ENCODE data around the gene P2RX5.

The P2RX5 gene

GRCh38 chr17:3723556-3724377 lies 27.8 kb upstream of the P2RX5 start, which contains the start of gene HASPIN:
TSS of gene HASPIN (plus strand) at chr17:3723903. CDS start at chr17:3723936, 33 bp downstream.
- TF ChIP-seq FOXP2 (optimal IDR thresholded peaks at IDR 0.05; ENCODE audit: borderline replicate concordance, extremely low read depth, extremely low read length, insufficient read depth) (peak; percentile 96), SIN3A (IDR thresholded peaks at IDR 0.05; ENCODE audit: borderline replicate concordance, insufficient read depth, low read length) (peak; percentile 94; the same call in 1 of the 2 replicates), REST (IDR thresholded peaks at IDR 0.05; ENCODE audit: insufficient read depth in 1 of 2, low read depth in 2 of 2, low read length in 2 of 2) (peak; percentile 46 to 70; a peak in 2 of 4 replicates), TAF1 (IDR thresholded peaks at IDR 0.05; ENCODE audit: borderline replicate concordance, insufficient read depth, low read length) (peak; percentile 86), POLR2AphosphoS5 (IDR thresholded peaks at IDR 0.05; ENCODE audit: low read depth, low read length) (peak; percentile 97)

GRCh38 chr17:3723188-3723555 lies 27.2 kb upstream of the P2RX5 start:
- no peak for TF ChIP-seq TAF1 (IDR thresholded peaks at IDR 0.05; ENCODE audit: borderline replicate concordance, insufficient read depth, low read length)
- TF ChIP-seq POLR2AphosphoS5 (IDR thresholded peaks at IDR 0.05; ENCODE audit: low read depth, low read length) = no peak
- TF ChIP-seq FOXP2 (optimal IDR thresholded peaks at IDR 0.05; ENCODE audit: borderline replicate concordance, extremely low read depth, extremely low read length, insufficient read depth) = no peak
- TF ChIP-seq SIN3A (IDR thresholded peaks at IDR 0.05; ENCODE audit: borderline replicate concordance, insufficient read depth, low read length) = no peak

GRCh38 chr17:3722716-3723115 lies 26.8 kb upstream of the P2RX5 start:
- TF ChIP-seq TAF1 (IDR thresholded peaks at IDR 0.05; ENCODE audit: borderline replicate concordance, insufficient read depth, low read length) (no peak), REST (IDR thresholded peaks at IDR 0.05; ENCODE audit: insufficient read depth in 1 of 2, low read depth in 2 of 2, low read length in 2 of 2) (no peak), POLR2AphosphoS5 (IDR thresholded peaks at IDR 0.05; ENCODE audit: low read depth, low read length) (no peak), FOXP2 (optimal IDR thresholded peaks at IDR 0.05; ENCODE audit: borderline replicate concordance, extremely low read depth, extremely low read length, insufficient read depth) (no peak)

- no peak for TF ChIP-seq POLR2AphosphoS5 (IDR thresholded peaks at IDR 0.05; ENCODE audit: low read depth, low read length)
- TF ChIP-seq SIN3A (IDR thresholded peaks at IDR 0.05; ENCODE audit: borderline replicate concordance, insufficient read depth, low read length) = no peak
- no peak for TF ChIP-seq REST (IDR thresholded peaks at IDR 0.05; ENCODE audit: insufficient read depth in 1 of 2, low read depth in 2 of 2, low read length in 2 of 2)
- no peak for TF ChIP-seq FOXP2 (optimal IDR thresholded peaks at IDR 0.05; ENCODE audit: borderline replicate concordance, extremely low read depth, extremely low read length, insufficient read depth)
- TF ChIP-seq TAF1 (IDR thresholded peaks at IDR 0.05; ENCODE audit: borderline replicate concordance, insufficient read depth, low read length) = no peak
Measured at GRCh38 chr17:3719265-3719664, 23.3 kb upstream of the P2RX5 start.

- TF ChIP-seq POLR2AphosphoS5 (IDR thresholded peaks at IDR 0.05; ENCODE audit: low read depth, low read length) = no peak
- TF ChIP-seq SIN3A (IDR thresholded peaks at IDR 0.05; ENCODE audit: borderline replicate concordance, insufficient read depth, low read length) = no peak
- no peak for TF ChIP-seq FOXP2 (optimal IDR thresholded peaks at IDR 0.05; ENCODE audit: borderline replicate concordance, extremely low read depth, extremely low read length, insufficient read depth)
- no peak for TF ChIP-seq TAF1 (IDR thresholded peaks at IDR 0.05; ENCODE audit: borderline replicate concordance, insufficient read depth, low read length)
- TF ChIP-seq REST (IDR thresholded peaks at IDR 0.05; ENCODE audit: insufficient read depth in 1 of 2, low read depth in 2 of 2, low read length in 2 of 2) = no peak
Measured at GRCh38 chr17:3718201-3718600, 22.2 kb upstream of the P2RX5 start.
